Loucy (cell line): ENCODE results near the gene LYPD1.

Source experiments
- EZH2phosphoT487 ChIP-seq: fragments of 200-600 bp; IDR thresholded peaks from 2 replicates; pipeline ENCODE4 v1.6.1; 2018; ENCODE audit warnings: antibody characterized with exemption, mild to moderate bottlenecking, moderate library complexity, borderline replicate concordance
- TF ChIP-seq, protein P1 (sequence below): fragments of 200-600 bp; sonication (generic); conservative IDR thresholded peaks from 2 replicates; pipeline ENCODE4 v1.5.1; 2014; ENCODE audit warnings: mild to moderate bottlenecking, antibody characterized with exemption, low read length

DNA sequence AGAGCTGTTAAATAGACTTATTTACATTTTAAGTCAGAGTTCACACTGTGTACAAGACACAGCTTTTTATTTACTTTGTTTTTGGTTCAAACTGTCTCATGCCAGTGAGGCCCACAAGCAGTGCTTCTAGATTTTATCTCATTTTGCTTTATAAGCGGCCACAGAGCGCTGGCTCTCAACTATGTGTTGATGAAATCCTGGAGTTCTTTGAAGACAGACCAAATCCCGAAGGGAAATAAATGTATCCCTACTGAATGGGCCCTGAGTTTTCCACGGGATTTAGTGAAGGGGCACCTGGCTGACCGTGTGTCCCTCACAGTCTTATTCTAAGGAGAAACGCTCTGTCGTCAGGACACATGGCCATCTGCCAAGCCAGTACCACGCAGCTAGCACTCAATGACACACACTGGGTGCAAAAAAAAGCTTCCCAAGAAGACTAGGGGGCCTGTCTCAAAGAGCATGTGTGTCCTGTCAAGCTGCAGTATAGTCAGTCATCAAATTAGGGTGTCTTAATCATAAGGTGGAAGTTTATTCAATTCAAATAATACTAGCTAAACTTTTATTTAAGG is 23.4 kb downstream of the LYPD1 start:
- TF ChIP-seq, protein P1, sequence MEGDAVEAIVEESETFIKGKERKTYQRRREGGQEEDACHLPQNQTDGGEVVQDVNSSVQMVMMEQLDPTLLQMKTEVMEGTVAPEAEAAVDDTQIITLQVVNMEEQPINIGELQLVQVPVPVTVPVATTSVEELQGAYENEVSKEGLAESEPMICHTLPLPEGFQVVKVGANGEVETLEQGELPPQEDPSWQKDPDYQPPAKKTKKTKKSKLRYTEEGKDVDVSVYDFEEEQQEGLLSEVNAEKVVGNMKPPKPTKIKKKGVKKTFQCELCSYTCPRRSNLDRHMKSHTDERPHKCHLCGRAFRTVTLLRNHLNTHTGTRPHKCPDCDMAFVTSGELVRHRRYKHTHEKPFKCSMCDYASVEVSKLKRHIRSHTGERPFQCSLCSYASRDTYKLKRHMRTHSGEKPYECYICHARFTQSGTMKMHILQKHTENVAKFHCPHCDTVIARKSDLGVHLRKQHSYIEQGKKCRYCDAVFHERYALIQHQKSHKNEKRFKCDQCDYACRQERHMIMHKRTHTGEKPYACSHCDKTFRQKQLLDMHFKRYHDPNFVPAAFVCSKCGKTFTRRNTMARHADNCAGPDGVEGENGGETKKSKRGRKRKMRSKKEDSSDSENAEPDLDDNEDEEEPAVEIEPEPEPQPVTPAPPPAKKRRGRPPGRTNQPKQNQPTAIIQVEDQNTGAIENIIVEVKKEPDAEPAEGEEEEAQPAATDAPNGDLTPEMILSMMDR, result no peak
- no peak for TF ChIP-seq EZH2phosphoT487
